GM12878 (cell line): ENCODE data around the gene TAOK2. TPM values are rescaled to one million over a fixed set of nuclear protein-coding genes. Genes with fewer than 3 reads are reported as not detected.

ENCODE experiments used
- ASH2L ChIP-seq: fragments of 300-600, 200-600 bp; sonication (generic); IDR thresholded peaks from 2 replicates; pipeline ENCODE4 v1.6.1; 2017; ENCODE audit warnings: low read depth, mild to moderate bottlenecking, borderline replicate concordance
- BMI1 ChIP-seq: fragments of 450-650 bp; IDR thresholded peaks from 2 replicates; pipeline ENCODE4 v1.6.1; 2016; ENCODE audit warnings: mild to moderate bottlenecking, moderate library complexity, borderline replicate concordance
- BRCA1 ChIP-seq: IDR thresholded peaks from 2 replicates; pipeline ENCODE4 v1.6.1; 2011; ENCODE audit warnings: low read depth, low read length, improper control_type of control experiment
- CBX3 ChIP-seq: fragments of 200-600 bp; sonication (generic); IDR thresholded peaks from 2 replicates; pipeline ENCODE4 v1.6.1; 2016; ENCODE audit warnings: low read depth, borderline replicate concordance
- E2F4 ChIP-seq: IDR thresholded peaks from 2 replicates; pipeline ENCODE4 v1.6.1; 2012; ENCODE audit warnings: low read depth, low read length, improper control_type of control experiment
- EGR1 ChIP-seq, 2 experiments: IDR thresholded peaks; 1 replicate in 1 of 2; 2 replicates in 1 of 2; pipeline ENCODE4 v1.6.1; 2011 to 2012; ENCODE audit warnings: low read depth in 2 of 2, low read length in 2 of 2, borderline replicate concordance in 1 of 2, mild to moderate bottlenecking in 1 of 2, moderate library complexity in 1 of 2
- ELK1 ChIP-seq: IDR thresholded peaks from 2 replicates; pipeline ENCODE4 v1.6.1; 2012; ENCODE audit warnings: low read depth, low read length, improper control_type of control experiment
- ETV6 ChIP-seq, 2 experiments: fragments of 450-650 bp in 1 of 2; IDR thresholded peaks in 1 of 2; conservative IDR thresholded peaks in 1 of 2; 2 replicates each; pipeline ENCODE4 v1.6.1; 2014; ENCODE audit warnings: antibody characterized with exemption in 1 of 2, borderline replicate concordance in 1 of 2, low read depth in 1 of 2, mild to moderate bottlenecking in 1 of 2, moderate library complexity in 1 of 2
- FOXK2 ChIP-seq: fragments of 450-650 bp; IDR thresholded peaks from 2 replicates; pipeline ENCODE4 v1.6.1; 2017; ENCODE audit warnings: mild to moderate bottlenecking, moderate library complexity
- GATAD2B ChIP-seq: fragments of 450-650 bp; conservative IDR thresholded peaks from 2 replicates; pipeline ENCODE4 v1.6.1; 2017; ENCODE audit warnings: low read depth, mild to moderate bottlenecking, moderate library complexity
- HSF1 ChIP-seq: fragments of 150-350 bp; IDR thresholded peaks from 2 replicates; pipeline ENCODE4 v1.6.1; 2014; ENCODE audit warnings: mild to moderate bottlenecking, low read depth, low read length
- IRF4 ChIP-seq: IDR thresholded peaks from 2 replicates; pipeline ENCODE4 v1.6.1; 2011; ENCODE audit warnings: low read depth, low read length
- JUNB ChIP-seq: IDR thresholded peaks from 2 replicates; pipeline ENCODE4 v1.6.1; 2016; ENCODE audit warnings: antibody characterized with exemption, mild to moderate bottlenecking
- MYC ChIP-seq: IDR thresholded peaks from 2 replicates; pipeline ENCODE4 v1.6.1; 2011; ENCODE audit warnings: mild to moderate bottlenecking, low read length, moderate library complexity, inconsistent platforms; ENCODE audit not compliant: insufficient read depth, insufficient replicate concordance, insufficient read length, severe bottlenecking
- NFXL1 ChIP-seq: fragments of 450-650 bp; IDR thresholded peaks from 2 replicates; pipeline ENCODE4 v1.6.1; 2017; ENCODE audit warnings: antibody characterized with exemption, mild to moderate bottlenecking, borderline replicate concordance
- NR2F1 ChIP-seq: fragments of 450-650 bp; conservative IDR thresholded peaks from 2 replicates; pipeline ENCODE4 v1.6.1; 2017; ENCODE audit warnings: mild to moderate bottlenecking
- RELB ChIP-seq: fragments of 450-650 bp; IDR thresholded peaks from 2 replicates; pipeline ENCODE4 v1.6.1; 2017; ENCODE audit warnings: low read depth, mild to moderate bottlenecking, moderate library complexity
- SIX5 ChIP-seq: IDR thresholded peaks from 2 replicates; pipeline ENCODE4 v1.6.1; 2011; ENCODE audit warnings: mild to moderate bottlenecking, low read depth, low read length, moderate library complexity; ENCODE audit not compliant: severe bottlenecking
- SKIL ChIP-seq: fragments of 450-650 bp; IDR thresholded peaks from 2 replicates; pipeline ENCODE4 v1.6.1; 2017; ENCODE audit warnings: mild to moderate bottlenecking, low read depth, inconsistent platforms; ENCODE audit not compliant: poor library complexity, severe bottlenecking
- SP1 ChIP-seq: IDR thresholded peaks from one replicate; pipeline ENCODE4 v1.6.1; 2011; ENCODE audit warnings: low read depth, low read length
- SPI1 ChIP-seq: IDR thresholded peaks from 2 replicates; pipeline ENCODE4 v1.6.1; 2011; ENCODE audit warnings: low read depth, mild to moderate bottlenecking, low read length, moderate library complexity, borderline replicate concordance; ENCODE audit not compliant: insufficient read depth
- polyA plus RNA-seq, 11 experiments: library from polyadenylated mRNA; depleted of rRNA in 4 of 11; unstranded in 6 of 11; stranded (reverse) in 5 of 11; fragments of >200 nt; fragmentation: Nextera tagmentation in 4 of 11; fragmentation: Illumina TruSeq in 1 of 11; extraction: Ambion mirVana in 4 of 11; extraction: Trizol in 1 of 11; gene quantifications; 1 replicate in 1 of 11; 2 replicates in 10 of 11; pipeline versions ENCODE4 v1.2.1 to v1.2.3, GENCODE V29; 2011 to 2016; ENCODE audit warnings: inconsistent platforms in 2 of 11, missing spikeins in 2 of 11, low read depth in 1 of 11
- total RNA-seq, 4 experiments: library from RNA; depleted of rRNA in 3 of 4; stranded (reverse); fragments of >200 nt in 3 of 4; fragmentation: Illumina TruSeq in 1 of 4; extraction: Trizol in 1 of 4; gene quantifications; 2 replicates each; pipeline versions ENCODE4 v1.2.1 to v1.2.3, GENCODE V29; 2013 to 2021

The TAOK2 gene
- total and polyA plus RNA-seq, 10 of the 15 experiments (the other 5 are each of a cell fraction or from before 2014, with no cell fraction given), result 0.14 to 40.2 (median 11.6) TPM

GRCh38 chr16:29995911-29996765 lies 22.5 kb downstream of the TAOK2 start, which contains the start of gene INO80E (continued):
- TF ChIP-seq ELK1 (peak; percentile 90), SIX5 (peak; percentile 86), BRCA1 (peak; percentile 27; the same call in 1 of the 2 replicates), IRF4 (no peak), JUNB (no peak), NFXL1 (no peak), SP1 (peak; percentile 36), SPI1 (no peak), ETV6 (conservative IDR thresholded peaks at IDR 0.05 in 1 of 2, IDR thresholded peaks at IDR 0.05 in 1 of 2; ENCODE audit: borderline replicate concordance in 1 of 2, low read depth in 1 of 2) (peak in 1 of 2 experiments; percentile 28; a peak in 1 of 4 replicates), NR2F1 (0 out of 2 replicates have a peak, but pooled peaks have one; percentile 2), HSF1 (no peak), RELB (peak; percentile 10), FOXK2 (peak; percentile 44; the same call in 1 of the 2 replicates), EGR1 (IDR thresholded peaks at IDR 0.05; ENCODE audit: borderline replicate concordance in 1 of 2, low read depth in 2 of 2, low read length in 2 of 2) (peak; percentile 80 to 83), MYC (no peak), CBX3 (no peak), GATAD2B (peak; percentile 52; the same call in 1 of the 2 replicates), BMI1 (no peak), ASH2L (no peak), SKIL (no peak), E2F4 (peak; percentile 47; the same call in 1 of the 2 replicates)
